GM10248 (cell line): Measurements from ENCODE around the gene PHF20.

Experiments
- CTCF ChIA-PET: fragments of 300-600 bp; sonication (Branson Sonifier 250); formaldehyde crosslinking; extraction: SDS; loops from one replicate; lab custom pipeline; 2021; ENCODE audit warnings: antibody characterized with exemption; lab: Yijun Ruan, JAX
- POLR2A ChIA-PET: fragments of 350-650 bp; sonication (Branson Sonifier 250); formaldehyde crosslinking; extraction: SDS; loops from one replicate; lab custom pipeline; 2020; ENCODE audit warnings: antibody characterized with exemption; lab: Yijun Ruan, JAX
- DNase-seq: peaks from one replicate; pipeline ENCODE4 v3.0.0; 2012; ENCODE audit errors: extremely low spot score
- CTCF ChIP-seq: IDR thresholded peaks from 2 replicates; pipeline ENCODE4 v1.5.1; 2012; ENCODE audit warnings: mild to moderate bottlenecking, low read depth; ENCODE audit errors: extremely low read depth, missing control alignments, control extremely low read depth

The PHF20 gene

GRCh38 chr20:35831971-35832370, 60.2 kb downstream of the PHF20 start:
- TF ChIP-seq CTCF, result no peak
- DNase-seq, result no peak
- ChIA-PET POLR2A (no interaction called here), CTCF (interaction anchor here (2.5 kb wide), 1 partner anchor 9 kb away, joined by 6 read pairs; no protein-coding TSS in a partner anchor)

DNA sequence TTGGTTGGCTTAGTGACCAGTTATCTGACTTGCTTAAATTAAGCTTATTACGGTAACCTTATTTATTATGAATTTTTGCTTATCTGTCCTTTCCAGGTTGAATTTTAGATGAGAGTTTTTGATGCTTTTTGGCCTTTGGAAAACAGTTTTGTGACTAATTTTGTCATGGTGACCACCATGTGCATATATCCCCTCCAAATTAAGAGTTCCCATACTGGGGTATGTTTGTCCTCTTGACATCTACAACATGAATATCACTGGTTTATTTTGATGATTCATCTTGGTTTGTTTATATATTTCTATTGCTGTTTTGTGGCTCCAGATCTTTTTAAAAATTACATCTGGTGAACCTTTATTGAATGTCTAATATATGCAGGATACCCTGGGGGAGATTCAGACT, 61.4 kb downstream of the PHF20 start:
- POLR2A ChIA-PET, result no interaction called here
- CTCF ChIA-PET, result no interaction called here
- no peak for TF ChIP-seq CTCF
- DNase-seq, result no peak

DNA sequence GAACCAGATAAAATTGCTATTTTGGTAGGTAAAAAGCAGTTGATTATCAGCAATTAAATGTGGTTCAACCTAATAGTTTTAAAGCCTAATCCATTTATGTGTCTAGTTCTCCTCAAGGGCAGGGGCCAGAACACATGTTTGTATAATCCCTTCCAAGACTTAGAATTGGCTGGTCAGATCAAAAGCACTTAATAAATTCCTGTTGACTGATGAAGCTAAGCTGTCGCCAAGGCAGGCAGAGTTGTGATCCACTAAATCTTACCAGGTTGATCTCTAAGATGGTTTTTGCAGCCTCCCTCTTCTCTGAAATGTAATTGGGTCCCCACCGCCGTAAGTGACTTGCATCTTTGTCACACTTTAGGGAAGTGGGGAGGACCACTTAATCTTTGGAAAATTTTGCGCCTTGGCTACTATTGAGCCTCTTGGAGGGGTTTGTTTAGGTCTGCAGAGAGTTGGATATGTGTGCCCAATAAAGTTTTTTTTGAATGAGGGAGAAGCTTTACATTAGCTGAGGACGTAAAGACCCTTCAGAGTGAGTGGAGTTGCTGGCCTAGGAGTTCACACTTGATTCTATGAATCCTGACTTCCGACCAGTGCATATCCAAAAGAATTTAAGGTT, 65.9 kb downstream of the PHF20 start:
- POLR2A ChIA-PET, result no interaction called here
- no peak for TF ChIP-seq CTCF
- no peak for DNase-seq
- CTCF ChIA-PET, result interaction anchor here (1.3 to 2.2 kb wide), 3 partner anchors 13 to 116 kb away, joined by 3 to 7 read pairs (median 5); partner anchors contain the start of gene SCAND1

DNA sequence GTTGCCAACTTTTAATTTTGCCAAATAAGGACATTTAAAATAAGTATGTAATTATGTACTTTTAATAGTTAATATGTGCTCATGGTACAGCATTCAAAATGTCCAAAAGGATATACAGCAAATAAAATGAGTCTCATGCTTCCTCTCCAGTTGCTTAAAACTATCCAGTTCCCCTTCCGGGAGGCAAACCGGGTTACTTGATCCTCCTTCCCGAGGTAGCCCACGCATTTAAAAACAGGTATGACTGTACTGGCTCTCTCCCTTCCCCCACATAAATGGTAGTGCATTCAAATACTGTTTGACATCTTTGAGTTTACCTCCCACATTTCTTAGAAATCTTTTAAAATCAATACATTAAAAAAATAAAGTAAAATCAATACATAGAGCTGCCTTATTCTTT, 66.4 kb downstream of the PHF20 start:
- CTCF ChIA-PET, result interaction anchor here (1.3 to 2.2 kb wide), 3 partner anchors 12 to 116 kb away, joined by 3 to 7 read pairs (median 5); partner anchors contain the start of gene SCAND1
- TF ChIP-seq CTCF, result no peak
- POLR2A ChIA-PET, result no interaction called here
- no peak for DNase-seq

GRCh38 chr20:35839904-35840303, 68.1 kb downstream of the PHF20 start:
- ChIA-PET POLR2A (no interaction called here), CTCF (interaction anchor here (1.1 to 2.2 kb wide), 3 partner anchors 9 to 14 kb away, joined by 3 to 6 read pairs (median 4); no protein-coding TSS in a partner anchor)
- DNase-seq, result no peak

DNA sequence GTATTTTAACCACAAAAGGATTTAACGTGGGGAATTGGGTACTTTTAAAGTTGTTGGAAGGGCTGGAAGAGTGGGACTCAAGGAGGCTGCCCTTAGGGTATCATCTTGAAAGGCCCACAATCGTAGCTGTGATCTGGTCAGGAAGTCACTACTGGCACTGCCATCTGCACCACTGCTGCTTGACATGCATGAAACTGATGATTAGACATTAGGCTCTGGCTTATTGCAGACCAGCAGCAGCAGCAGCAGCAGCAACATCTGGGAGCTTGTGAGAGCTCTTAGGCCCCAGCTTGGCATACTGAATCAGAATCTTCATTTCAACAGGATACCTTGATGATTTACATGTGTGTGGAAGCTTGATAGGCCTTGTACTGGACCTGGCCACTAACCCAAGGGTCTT, 68.6 kb downstream of the PHF20 start:
- no peak for TF ChIP-seq CTCF
- ChIA-PET CTCF (interaction anchor here (1.1 to 2.2 kb wide), 3 partner anchors 10 to 13 kb away, joined by 3 to 6 read pairs (median 4); no protein-coding TSS in a partner anchor), POLR2A (no interaction called here)
- DNase-seq, result no peak

More at GRCh38 chr20:35839904-35840303, 68.1 kb downstream of the PHF20 start:
- no peak for TF ChIP-seq CTCF
